Nephron (organoid): Measurements from ENCODE around the gene ARFIP1.

ENCODE experiments used
- H3K27ac Mint-ChIP-seq, 3 experiments: 2 replicates each; pipeline ENCODE4 v1.8.0; 2020; ENCODE audit warnings: mixed read lengths in 3 of 3, mild to moderate bottlenecking in 2 of 3, moderate library complexity in 1 of 3
- H3K27me3 Mint-ChIP-seq: 2 replicates; pipeline ENCODE4 v1.8.0; 2021; ENCODE audit warnings: low read depth, mild to moderate bottlenecking, moderate library complexity, mixed read lengths
- H3K36me3 Mint-ChIP-seq: 2 replicates; pipeline ENCODE4 v1.8.0; 2020; ENCODE audit warnings: low read depth, mixed read lengths
- H3K4me1 Mint-ChIP-seq: 2 replicates; pipeline ENCODE4 v1.8.0; 2020; ENCODE audit warnings: mixed read lengths
- H3K4me3 Mint-ChIP-seq, 3 experiments: 2 replicates each; pipeline ENCODE4 v1.8.0; 2020; ENCODE audit warnings: mild to moderate bottlenecking in 3 of 3, mixed read lengths in 3 of 3, moderate library complexity in 2 of 3
- H3K9me3 Mint-ChIP-seq: 2 replicates; pipeline ENCODE4 v1.8.0; 2020; ENCODE audit warnings: mixed read lengths
- CTCF ChIP-seq, 3 experiments: fragments of 200-600 bp; sonication (generic); IDR thresholded peaks; one replicate each; pipeline ENCODE4 v1.5.0; 2021; ENCODE audit warnings: antibody characterized with exemption in 3 of 3; ENCODE audit not compliant: unreplicated experiment in 3 of 3

ARFIP1 gene

DNA sequence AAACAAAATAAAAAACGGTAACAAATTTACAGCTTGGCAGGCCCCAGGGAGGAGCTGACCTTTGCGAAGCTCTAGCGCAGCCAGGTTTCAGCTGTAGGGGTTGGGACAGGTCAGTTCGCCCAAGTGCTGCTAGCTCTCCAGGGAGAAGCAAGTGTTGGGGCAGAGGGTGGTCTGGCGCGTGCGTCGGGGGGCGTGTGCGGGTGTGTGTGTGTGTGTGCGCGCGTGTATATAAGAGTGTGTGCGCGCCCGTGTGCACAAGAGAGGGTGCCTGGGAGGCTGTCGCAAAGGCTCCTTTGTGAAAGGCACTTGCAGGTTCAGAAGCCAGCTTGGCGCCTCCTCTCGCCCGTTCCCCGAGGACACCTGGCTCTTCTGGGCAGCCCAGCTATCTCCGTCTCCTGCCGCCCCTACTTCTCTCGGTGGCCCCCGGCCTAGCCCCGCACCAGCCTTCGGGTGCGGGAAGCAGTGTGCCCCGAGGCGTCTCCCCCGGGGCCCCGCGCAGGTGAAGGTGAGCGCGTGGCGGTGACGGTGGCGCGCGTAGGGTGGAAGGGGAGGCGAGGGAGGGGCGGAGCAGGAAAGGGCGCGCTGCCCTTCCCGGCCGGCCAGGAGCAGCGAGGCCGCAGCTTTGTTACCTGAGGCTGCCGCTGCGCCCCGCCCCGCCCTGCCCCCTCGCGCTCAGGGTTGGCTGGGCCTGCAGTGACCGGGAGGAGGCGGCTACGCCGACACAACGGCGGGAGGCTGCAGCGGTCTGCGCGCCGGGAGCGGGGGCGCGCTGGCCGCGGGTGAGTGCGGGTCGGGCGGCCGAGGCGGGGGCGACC lies 156.1 kb downstream of the ARFIP1 start, which contains the start of gene FHDC1:
FHDC1 (plus strand) TSS at position 693 of the 815 bp plus-strand sequence. CDS start 6,735 bp downstream, outside the sequence.
- TF ChIP-seq CTCF (IDR thresholded peaks at IDR 0.05; ENCODE audit: unreplicated experiment in 3 of 3): no peak
- Mint-ChIP-seq H3K27me3 (peaks cover 63% of the 10 kb centered on the region), H3K27ac (peak within 1 kb of the TSS in 1 of 3 experiments; percentile 47), H3K4me1 (peaks cover 12% of the 10 kb centered on the region), H3K9me3 (no peaks in the 10 kb centered on the region), H3K36me3 (no peaks in the 10 kb centered on the region), H3K4me3 (peak within 1 kb of the TSS; percentile 78 to 88 (median 87))

GRCh38 chr4:152936446-152937335 lies 156.9 kb downstream of the ARFIP1 start:
- Mint-ChIP-seq H3K4me3 (peak overlapping the region; percentile 73 to 76 (median 75)), H3K4me1 (peaks cover 12% of the 10 kb centered on the region), H3K27ac (no peak overlapping the region), H3K36me3 (no peaks in the 10 kb centered on the region), H3K9me3 (no peaks in the 10 kb centered on the region), H3K27me3 (peaks cover 67% of the 10 kb centered on the region)
- TF ChIP-seq CTCF (IDR thresholded peaks at IDR 0.05; ENCODE audit: unreplicated experiment in 3 of 3): peak in 1 of 3 experiments; percentile 14

- Mint-ChIP-seq H3K27ac (peak overlapping the region in 2 of 3 experiments; percentile 62 to 67), H3K9me3 (no peaks in the 10 kb centered on the region), H3K4me3 (peak overlapping the region; percentile 83 to 92 (median 90)), H3K4me1 (peaks cover 12% of the 10 kb centered on the region), H3K27me3 (peaks cover 68% of the 10 kb centered on the region), H3K36me3 (no peaks in the 10 kb centered on the region)
- no peak for TF ChIP-seq CTCF (IDR thresholded peaks at IDR 0.05; ENCODE audit: unreplicated experiment in 3 of 3)
These were observed 157.8 kb downstream of the ARFIP1 start for GRCh38 chr4:152937336-152938236.

DNA sequence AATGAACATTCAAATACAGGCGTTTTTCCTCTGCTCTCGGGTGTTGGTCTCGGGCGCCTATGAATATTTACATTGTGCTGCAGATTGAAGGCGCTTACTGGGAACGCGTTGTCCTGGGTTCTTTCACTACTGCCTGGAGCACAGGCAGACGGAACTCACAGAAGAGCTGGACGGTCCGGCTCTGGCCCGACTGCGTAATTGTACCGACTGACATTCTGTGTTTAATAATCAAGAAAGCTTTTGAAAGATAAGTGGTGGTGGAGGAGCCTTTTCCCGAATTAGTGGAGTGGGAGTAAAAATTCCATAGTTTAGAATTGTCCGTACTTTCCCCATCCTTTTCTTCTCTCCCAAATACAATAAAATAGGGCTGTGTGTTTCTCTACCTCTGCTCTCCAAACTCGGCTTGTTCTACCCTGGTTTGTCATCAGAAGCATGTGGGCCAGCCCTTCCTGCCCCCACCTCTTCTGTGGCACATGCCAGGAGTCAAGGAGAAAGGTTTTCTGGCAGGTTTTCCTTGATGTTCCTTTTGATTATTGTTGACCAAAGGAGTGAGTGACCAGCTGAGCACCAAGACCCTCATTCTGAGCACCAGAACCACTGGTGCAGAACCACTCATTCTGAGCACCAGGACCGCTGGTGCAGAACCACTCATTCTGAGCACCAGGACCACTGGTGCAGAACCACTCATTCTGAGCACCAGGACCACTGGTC lies 158.6 kb downstream of the ARFIP1 start:
- no peak for TF ChIP-seq CTCF (IDR thresholded peaks at IDR 0.05; ENCODE audit: unreplicated experiment in 3 of 3)
- Mint-ChIP-seq H3K4me1 (peaks cover 14% of the 10 kb centered on the region), H3K9me3 (no peaks in the 10 kb centered on the region), H3K27ac (peak overlapping the region in 2 of 3 experiments; percentile 62 to 67), H3K36me3 (no peaks in the 10 kb centered on the region), H3K4me3 (peak overlapping the region; percentile 83 to 92 (median 90)), H3K27me3 (peaks cover 59% of the 10 kb centered on the region)

DNA sequence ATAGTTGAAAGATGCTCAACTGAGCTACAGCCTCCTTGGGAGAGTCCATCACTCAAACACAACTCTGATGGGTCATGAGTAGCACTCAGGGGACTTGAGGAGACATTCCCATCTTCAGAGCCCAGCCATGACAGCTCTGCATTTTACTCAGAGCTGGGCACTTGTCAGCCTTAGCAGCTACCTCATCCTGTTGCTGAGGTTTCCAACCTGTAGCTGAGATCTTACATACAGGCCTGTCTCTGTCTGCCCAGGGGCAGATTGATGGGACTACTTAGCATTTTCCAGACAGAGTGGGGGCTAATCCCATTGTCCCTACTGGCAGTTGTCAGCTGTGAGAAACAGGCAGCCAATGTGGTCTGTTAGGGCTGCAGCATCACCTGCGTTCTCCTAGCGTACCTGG lies 159.9 kb downstream of the ARFIP1 start:
- no peaks in the 10 kb centered on the region for H3K9me3 Mint-ChIP-seq
- no peak for TF ChIP-seq CTCF (IDR thresholded peaks at IDR 0.05; ENCODE audit: unreplicated experiment in 3 of 3)
- peaks cover 27% of the 10 kb centered on the region for H3K4me1 Mint-ChIP-seq

More for the DNA sequence above, 159.9 kb downstream of the ARFIP1 start:
- no peaks in the 10 kb centered on the region for H3K36me3 Mint-ChIP-seq
- H3K27me3 Mint-ChIP-seq: peaks cover 47% of the 10 kb centered on the region
- H3K27ac Mint-ChIP-seq: no peak overlapping the region
- H3K4me3 Mint-ChIP-seq: peak overlapping the region in 2 of 3 experiments; percentile 38 to 67
